ENCODE data around the gene OR8I2. TPM values are rescaled to one million over a fixed set of nuclear protein-coding genes. Genes with fewer than 3 reads are reported as not detected.
"Not testable (repeated sequence)": the region's sequence is repeated elsewhere in the genome, so short reads cannot be mapped to it uniquely, and the experiment has no call there.

The OR8I2 gene
- total RNA-seq, 1 experiment from 2014 or later = not detected

DNA sequence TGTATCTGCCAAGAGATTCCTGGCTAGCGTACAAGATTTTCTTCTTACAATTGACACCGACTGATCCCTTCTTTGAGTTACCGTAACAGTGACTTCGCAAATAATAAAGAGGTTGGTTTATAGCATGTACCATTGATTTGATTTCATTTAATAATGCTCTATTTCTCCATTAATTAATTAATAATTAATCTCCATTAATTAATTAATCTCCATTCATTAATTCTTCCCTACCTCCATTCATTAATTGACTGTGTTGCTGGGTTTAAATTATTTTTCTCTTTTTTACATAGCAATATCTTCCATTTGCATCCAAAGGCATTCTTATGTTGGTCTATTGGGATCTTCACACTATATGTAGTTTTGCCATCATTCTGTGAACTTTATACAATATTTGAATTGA is 44.6 kb upstream of the OR8I2 start (continued):
- TF ChIP-seq AR (CRISPR knock-in tag; IDR thresholded peaks at IDR 0.05) (no peak), SMAD3 (CRISPR knock-in tag; IDR thresholded peaks at IDR 0.05; ENCODE audit: borderline replicate concordance) (no peak), TP53 (CRISPR knock-in tag; IDR thresholded peaks at IDR 0.05) (no peak), MXD4 (CRISPR knock-in tag; IDR thresholded peaks at IDR 0.05; ENCODE audit: borderline replicate concordance) (no peak), ZNF396 (CRISPR knock-in tag; IDR thresholded peaks at IDR 0.05; ENCODE audit: borderline replicate concordance) (no peak), E2F5 (CRISPR knock-in tag; IDR thresholded peaks at IDR 0.05) (no peak), SP1 (CRISPR knock-in tag; conservative IDR thresholded peaks at IDR 0.05) (no peak)
- TF ChIP-seq, protein P1, sequence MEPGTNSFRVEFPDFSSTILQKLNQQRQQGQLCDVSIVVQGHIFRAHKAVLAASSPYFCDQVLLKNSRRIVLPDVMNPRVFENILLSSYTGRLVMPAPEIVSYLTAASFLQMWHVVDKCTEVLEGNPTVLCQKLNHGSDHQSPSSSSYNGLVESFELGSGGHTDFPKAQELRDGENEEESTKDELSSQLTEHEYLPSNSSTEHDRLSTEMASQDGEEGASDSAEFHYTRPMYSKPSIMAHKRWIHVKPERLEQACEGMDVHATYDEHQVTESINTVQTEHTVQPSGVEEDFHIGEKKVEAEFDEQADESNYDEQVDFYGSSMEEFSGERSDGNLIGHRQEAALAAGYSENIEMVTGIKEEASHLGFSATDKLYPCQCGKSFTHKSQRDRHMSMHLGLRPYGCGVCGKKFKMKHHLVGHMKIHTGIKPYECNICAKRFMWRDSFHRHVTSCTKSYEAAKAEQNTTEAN (CRISPR knock-in tag; IDR thresholded peaks at IDR 0.05) = no peak

DNA sequence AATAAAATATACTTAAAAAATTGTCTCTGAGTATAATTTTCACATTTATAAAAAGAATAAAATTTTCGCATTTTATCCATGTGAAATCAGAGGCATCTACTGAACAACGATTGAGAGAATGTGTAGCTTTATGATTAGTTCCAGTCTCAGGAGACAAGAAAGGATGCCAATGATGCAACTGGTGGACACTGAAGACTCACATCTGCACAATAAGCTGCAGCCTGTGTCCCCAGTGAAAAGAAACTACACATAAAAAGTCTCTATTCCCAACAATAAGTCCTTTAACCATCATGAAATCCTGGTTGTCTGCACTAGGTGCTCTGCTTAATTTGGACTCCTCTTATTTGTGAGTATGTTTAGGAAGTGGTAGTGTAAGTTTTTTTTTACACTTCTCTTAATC is 43.6 kb upstream of the OR8I2 start:
- DNase-seq (ENCODE audit: low spot score) (no peak), ATAC-seq (no peak)
- Mint-ChIP-seq H3K4me1 (no peaks in the 10 kb centered on the region; the same call in 1 of the 2 replicates), H3K27me3 (ENCODE audit: low read depth) (peaks cover 6% of the 10 kb centered on the region), H3K4me3 (no peak overlapping the region), H3K36me3 (0 out of 2 replicates have a peak, but pooled peaks cover 4% of the 10 kb centered on the region), H3K9me3 (peaks cover 20% of the 10 kb centered on the region), H3K27ac (no peak overlapping the region)
- POLR2A ChIA-PET = no interaction called here
- CTCF ChIA-PET = no interaction called here
- TF ChIP-seq SOX15 (CRISPR knock-in tag; IDR thresholded peaks at IDR 0.05) (no peak), IRF1 (CRISPR knock-in tag; IDR thresholded peaks at IDR 0.05) (no peak), ZNF138 (CRISPR knock-in tag; conservative IDR thresholded peaks at IDR 0.05) (no peak), ZBTB21 (CRISPR knock-in tag; IDR thresholded peaks at IDR 0.05; ENCODE audit: borderline replicate concordance) (no peak), NFATC4 (CRISPR knock-in tag; IDR thresholded peaks at IDR 0.05) (no peak), IRF2 (CRISPR knock-in tag; IDR thresholded peaks at IDR 0.05; ENCODE audit: borderline replicate concordance, low read depth) (no peak), ZNF396 (CRISPR knock-in tag; IDR thresholded peaks at IDR 0.05; ENCODE audit: borderline replicate concordance) (no peak), SP1 (CRISPR knock-in tag; conservative IDR thresholded peaks at IDR 0.05) (no peak), ZNF416 (CRISPR knock-in tag; IDR thresholded peaks at IDR 0.05) (no peak), GRHL2 (CRISPR knock-in tag; IDR thresholded peaks at IDR 0.05; ENCODE audit: insufficient replicate concordance, severe bottlenecking) (no peak), TEAD1 (CRISPR knock-in tag; IDR thresholded peaks at IDR 0.05) (no peak), TCF7 (CRISPR knock-in tag; IDR thresholded peaks at IDR 0.05; ENCODE audit: low read depth) (no peak)
- TF ChIP-seq, protein P2, sequence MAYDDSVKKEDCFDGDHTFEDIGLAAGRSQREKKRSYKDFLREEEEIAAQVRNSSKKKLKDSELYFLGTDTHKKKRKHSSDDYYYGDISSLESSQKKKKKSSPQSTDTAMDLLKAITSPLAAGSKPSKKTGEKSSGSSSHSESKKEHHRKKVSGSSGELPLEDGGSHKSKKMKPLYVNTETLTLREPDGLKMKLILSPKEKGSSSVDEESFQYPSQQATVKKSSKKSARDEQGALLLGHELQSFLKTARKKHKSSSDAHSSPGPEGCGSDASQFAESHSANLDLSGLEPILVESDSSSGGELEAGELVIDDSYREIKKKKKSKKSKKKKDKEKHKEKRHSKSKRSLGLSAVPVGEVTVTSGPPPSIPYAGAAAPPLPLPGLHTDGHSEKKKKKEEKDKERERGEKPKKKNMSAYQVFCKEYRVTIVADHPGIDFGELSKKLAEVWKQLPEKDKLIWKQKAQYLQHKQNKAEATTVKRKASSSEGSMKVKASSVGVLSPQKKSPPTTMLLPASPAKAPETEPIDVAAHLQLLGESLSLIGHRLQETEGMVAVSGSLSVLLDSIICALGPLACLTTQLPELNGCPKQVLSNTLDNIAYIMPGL (CRISPR knock-in tag; IDR thresholded peaks at IDR 0.05) = no peak

DNA sequence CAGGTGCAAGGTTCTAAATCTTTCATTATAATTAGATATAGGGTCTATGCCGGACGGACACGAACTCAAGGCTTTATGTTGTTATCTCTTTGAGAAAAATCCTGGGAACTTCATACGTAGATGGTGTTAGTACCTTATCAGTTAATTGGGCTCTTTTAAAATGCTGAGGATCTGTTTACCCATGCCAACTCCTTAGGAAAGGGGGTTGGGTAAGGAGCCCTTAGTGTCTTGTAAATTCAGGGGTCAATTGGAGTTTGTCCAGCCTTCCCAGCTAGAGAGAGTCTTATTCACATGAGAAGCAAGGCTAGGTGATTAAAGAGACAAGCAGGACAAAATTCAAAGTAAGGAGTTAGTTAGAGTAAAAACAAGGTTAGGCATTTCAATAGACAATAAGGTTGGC is 36.7 kb upstream of the OR8I2 start:
- POLR2A ChIA-PET; ATAC-seq; CTCF ChIA-PET; DNase-seq (ENCODE audit: low spot score); H3K27ac Mint-ChIP-seq: not testable (repeated sequence)
- Mint-ChIP-seq H3K27me3 (ENCODE audit: low read depth) (peaks cover 12% of the 10 kb centered on the region), H3K4me3 (peak overlapping the region; percentile 8; the same call in 1 of the 2 replicates), H3K4me1 (peaks cover 53% of the 10 kb centered on the region), H3K9me3 (peaks cover 22% of the 10 kb centered on the region), H3K36me3 (peaks cover 12% of the 10 kb centered on the region)
